Measurements from ENCODE around the gene LCMT2.

LCMT2 gene

DNA sequence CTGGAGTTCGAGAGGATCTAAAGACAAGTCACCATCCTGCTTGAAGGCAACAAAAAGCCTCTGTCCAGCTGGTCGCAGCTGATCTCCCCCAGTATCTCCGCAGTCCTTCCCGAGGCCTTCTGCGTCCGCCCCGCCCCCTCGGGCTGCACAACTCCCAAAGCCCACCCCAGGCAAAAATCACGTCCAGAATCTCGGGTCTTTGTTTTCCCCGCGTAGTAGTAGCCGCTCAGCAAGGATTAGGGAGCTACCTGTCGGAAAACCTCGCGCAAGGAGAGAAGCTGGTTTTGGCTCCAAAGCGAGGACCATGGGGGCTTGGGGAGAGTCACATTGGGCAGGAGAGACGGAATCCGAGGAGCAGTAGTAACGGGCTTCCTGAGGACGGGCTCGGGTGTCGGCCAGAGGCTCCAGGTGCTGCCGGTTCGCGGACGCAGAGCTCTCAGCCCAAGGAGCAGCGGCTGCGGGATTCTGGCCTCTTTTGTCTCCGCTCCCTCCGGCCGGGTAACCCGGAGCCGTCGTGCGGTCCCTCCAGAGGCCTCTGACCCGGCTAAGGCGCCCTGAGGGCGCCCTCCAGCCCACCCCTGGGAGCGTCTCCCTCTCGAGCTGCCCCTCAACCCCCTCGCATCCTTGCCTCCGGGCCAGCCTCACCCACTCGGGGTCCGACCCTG lies 40.1 kb upstream of the LCMT2 start:
- CTCF ChIA-PET, result interaction anchor here (0.9 to 2.2 kb wide), 11 partner anchors 8 to 166 kb away, joined by 3 to 10 read pairs (median 3); no protein-coding TSS in a partner anchor
- POLR2A ChIA-PET, result interaction anchor here (0.6 kb wide), 1 partner anchor 14 kb away, joined by 3 read pairs; no protein-coding TSS in a partner anchor

DNA sequence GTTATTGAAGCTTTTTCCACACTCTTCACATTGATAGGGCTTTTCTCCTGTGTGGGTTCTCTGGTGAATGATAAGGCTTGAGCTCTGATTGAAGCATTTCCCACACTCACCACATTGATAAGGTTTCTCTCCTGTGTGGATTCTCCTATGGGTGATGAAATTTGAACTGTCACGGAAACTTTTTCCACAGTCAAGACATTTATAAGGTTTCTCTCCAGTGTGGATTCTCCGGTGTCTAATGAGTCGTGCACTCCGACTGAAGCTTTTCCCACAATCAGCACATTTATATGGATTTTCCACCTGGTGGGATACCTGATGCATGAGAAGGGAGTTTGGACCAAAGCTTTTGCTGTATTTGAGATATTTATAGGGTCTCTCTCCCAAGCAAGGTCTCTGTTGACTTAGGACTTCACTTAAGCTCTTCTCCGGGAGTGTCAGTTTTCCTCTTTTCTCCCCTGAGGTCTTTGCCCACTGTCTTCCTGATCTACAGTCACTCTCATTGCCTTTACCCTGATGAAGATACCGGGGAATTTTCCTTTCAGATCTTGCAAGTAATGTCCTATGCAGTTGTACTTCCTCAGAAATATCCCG lies 31.0 kb upstream of the LCMT2 start:
- POLR2A ChIA-PET, result no interaction called here
- no peak for TF ChIP-seq CTCF (IDR thresholded peaks at IDR 0.05; ENCODE audit: insufficient read depth, low read length, missing control alignments)
- DNase-seq (ENCODE audit: low read depth, low spot score), result no peak
- no peak overlapping the region for H3K4me3 ChIP-seq (ENCODE audit: low read depth, low read length)
- CTCF ChIA-PET, result interaction anchor here (0.9 to 3.1 kb wide), 3 partner anchors 10 to 18 kb away, joined by 3 to 15 read pairs (median 4); partner anchors contain the start of genes TUBGCP4 and ZSCAN29

More for the DNA sequence above, 40.1 kb upstream of the LCMT2 start:
- H3K4me3 ChIP-seq (ENCODE audit: low read depth, low read length), result peak overlapping the region; percentile 94
- TF ChIP-seq CTCF (IDR thresholded peaks at IDR 0.05; ENCODE audit: insufficient read depth, low read length, missing control alignments), result no peak
- DNase-seq (ENCODE audit: low read depth, low spot score), result no peak

GRCh38 chr15:43360821-43361220 lies 30.4 kb upstream of the LCMT2 start:
- DNase-seq (ENCODE audit: low read depth, low spot score), result no peak
- H3K4me3 ChIP-seq (ENCODE audit: low read depth, low read length), result no peak overlapping the region
- no peak for TF ChIP-seq CTCF (IDR thresholded peaks at IDR 0.05; ENCODE audit: insufficient read depth, low read length, missing control alignments)
- POLR2A ChIA-PET, result no interaction called here
- CTCF ChIA-PET, result interaction anchor here (0.7 to 3.1 kb wide), 4 partner anchors 9 to 19 kb away, joined by 3 to 15 read pairs (median 4); partner anchors contain the start of genes TUBGCP4 and ZSCAN29

GRCh38 chr15:43352693-43353382 lies 22.5 kb upstream of the LCMT2 start:
- H3K4me3 ChIP-seq (ENCODE audit: low read depth, low read length), result no peak overlapping the region
- ChIA-PET CTCF (interaction anchor here (2.6 kb wide), 1 partner anchor 18 kb away, joined by 7 read pairs; the partner anchor contains the start of genes TUBGCP4 and ZSCAN29), POLR2A (no interaction called here)
- TF ChIP-seq CTCF (IDR thresholded peaks at IDR 0.05; ENCODE audit: insufficient read depth, low read length, missing control alignments), result no peak
- no peak for DNase-seq (ENCODE audit: low read depth, low spot score)

- ChIA-PET POLR2A (no interaction called here), CTCF (interaction anchor here (0.9 to 2.3 kb wide), 5 partner anchors 8 to 28 kb away, joined by 3 to 8 read pairs (median 4); partner anchors contain the start of genes TUBGCP4 and ZSCAN29)
- no peak for DNase-seq (ENCODE audit: low read depth, low spot score)
- no peak for TF ChIP-seq CTCF (IDR thresholded peaks at IDR 0.05; ENCODE audit: insufficient read depth, low read length, missing control alignments)
- no peak overlapping the region for H3K4me3 ChIP-seq (ENCODE audit: low read depth, low read length)
These were observed 16.7 kb upstream of the LCMT2 start for GRCh38 chr15:43347114-43347513.

DNA sequence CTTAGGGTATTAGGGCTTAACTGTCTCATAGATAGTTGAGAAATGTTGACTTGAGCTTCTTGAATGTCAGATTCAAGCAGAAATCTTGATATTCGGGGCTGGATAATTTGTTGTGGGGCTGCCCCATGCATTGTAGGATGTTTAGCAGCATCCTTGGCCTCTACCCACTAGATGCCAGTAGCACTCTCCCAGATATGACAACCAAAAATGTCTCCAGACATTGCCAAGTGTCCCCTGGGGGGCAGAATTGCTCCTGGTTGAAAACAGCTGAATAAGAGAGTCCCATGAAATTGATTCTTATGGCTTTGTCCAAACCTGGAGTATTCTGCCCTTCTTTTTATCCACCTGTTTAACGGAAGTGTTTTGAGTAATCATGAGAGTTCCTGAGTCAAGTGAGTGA lies 15.9 kb upstream of the LCMT2 start:
- POLR2A ChIA-PET, result no interaction called here
- TF ChIP-seq CTCF (IDR thresholded peaks at IDR 0.05; ENCODE audit: insufficient read depth, low read length, missing control alignments), result no peak
- no peak overlapping the region for H3K4me3 ChIP-seq (ENCODE audit: low read depth, low read length)
- no peak for DNase-seq (ENCODE audit: low read depth, low spot score)
- CTCF ChIA-PET, result interaction anchor here (1.2 to 2.3 kb wide), 4 partner anchors 9 to 29 kb away, joined by 3 to 8 read pairs (median 5); no protein-coding TSS in a partner anchor

Data from AG04449 (cell line).